Activated T-cell treated with anti-CD3 and anti-CD28 coated beads for 4 hours (primary cell): ENCODE data around the gene TRPM2.
"Not testable (repeated sequence)": the region's sequence is repeated elsewhere in the genome, so short reads cannot be mapped to it uniquely, and the experiment has no call there.

Source experiments
- DNase-seq: peaks from one replicate; pipeline ENCODE4 v3.0.0-alpha.2; 2020

Gene TRPM2

DNA sequence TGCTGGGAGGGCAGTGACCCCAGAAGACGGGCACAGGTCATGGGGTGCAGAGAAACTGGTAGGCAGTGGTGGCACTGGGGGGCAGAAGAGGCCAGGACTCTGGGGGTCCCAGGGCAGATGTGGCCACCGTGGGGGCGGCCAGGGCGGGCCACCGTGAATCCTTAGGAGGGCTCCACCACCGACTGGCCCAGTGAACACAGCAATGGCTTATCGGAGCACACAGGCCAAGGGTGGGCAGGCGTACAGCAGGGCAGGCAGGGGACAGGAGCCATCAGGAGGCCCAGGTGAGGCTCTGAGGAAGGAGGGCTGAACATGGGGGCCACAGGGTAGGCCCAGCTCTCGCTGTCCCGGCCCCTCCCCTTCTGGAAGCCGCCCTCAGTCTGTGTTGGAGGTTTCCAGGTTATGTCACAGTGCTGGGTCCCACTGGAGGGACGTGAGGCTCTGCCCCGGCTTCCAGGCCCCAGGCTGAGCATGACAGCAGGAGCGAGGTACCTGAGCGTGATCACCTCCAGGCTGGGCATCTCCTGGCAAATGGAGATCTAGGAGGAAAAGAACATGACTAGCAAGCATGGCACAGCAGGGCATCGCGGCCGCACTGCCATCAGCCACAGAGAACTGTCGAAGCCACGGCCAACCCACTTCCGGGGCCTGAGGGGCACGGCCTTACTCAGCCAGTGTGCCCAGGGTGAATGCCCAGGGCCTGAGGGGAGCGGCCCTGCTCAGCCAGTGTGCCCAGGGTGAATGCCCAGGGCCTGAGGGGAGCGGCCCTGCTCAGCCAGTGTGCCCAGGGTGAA lies 18.0 kb upstream of the TRPM2 start:
- no peak for DNase-seq

DNA sequence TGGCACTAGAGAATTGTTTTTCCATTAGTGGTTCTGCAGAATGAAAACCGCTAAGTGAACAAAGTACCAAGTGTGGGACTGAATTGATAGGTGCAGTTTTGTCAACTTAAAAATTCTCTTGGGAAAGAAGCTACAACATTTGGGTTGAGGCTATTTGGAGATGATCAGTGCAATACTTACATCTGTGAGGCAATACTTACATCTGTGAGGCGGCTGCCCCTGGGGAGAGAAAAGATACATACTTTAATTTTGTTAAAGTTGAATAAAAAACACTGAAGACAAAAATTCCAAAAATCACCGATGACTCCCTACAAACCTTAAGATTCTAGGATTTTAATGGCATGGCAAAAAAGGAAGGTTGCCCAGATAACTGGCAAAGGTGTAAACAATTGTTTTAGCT lies 16.0 kb upstream of the TRPM2 start:
- DNase-seq = no peak

DNA sequence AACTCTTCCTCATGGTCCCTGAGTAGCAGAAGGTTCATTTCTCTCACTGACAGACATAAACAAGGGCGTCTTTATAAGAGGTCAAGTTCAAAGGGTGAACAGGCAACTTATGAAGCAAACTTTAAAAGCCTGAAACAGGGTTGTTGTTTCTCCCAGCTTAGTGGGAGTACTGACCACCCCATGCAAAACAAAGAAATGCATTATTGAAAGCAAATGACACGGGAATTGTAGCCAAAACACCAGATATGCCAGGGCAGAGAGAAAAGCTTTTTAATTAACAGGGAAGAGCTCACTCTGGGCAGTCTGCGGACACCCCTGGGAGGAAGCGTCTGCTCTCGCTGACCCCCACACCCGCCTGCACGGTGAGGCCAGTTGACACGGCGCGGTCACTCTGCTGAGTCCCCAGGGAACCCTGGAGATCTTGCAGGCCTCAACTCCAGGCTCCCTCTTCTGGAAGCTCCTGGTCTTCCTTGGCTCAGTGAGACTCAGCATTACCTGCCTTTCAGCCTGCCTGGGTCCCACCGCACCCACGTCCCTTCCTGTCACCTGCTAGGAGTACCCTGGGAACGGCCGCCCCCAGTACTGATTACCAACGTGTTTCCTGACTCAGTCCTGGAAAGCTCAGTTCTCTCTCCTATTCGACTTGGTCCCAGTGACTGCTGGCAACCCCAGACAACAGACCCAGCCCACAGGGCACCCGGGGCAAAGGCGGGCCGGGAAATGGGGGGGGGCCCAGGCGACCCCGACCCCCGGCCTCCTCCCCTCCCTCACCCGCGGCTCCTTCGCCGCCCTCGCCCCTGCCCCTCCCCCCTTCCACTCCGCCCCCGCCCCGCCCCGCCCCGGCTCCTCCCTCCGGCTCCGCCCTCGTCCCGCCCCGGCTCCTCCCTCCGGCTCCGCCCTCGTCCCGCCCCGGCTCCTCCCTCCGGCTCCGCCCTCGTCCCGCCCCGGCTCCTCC lies 15.2 kb upstream of the TRPM2 start:
- DNase-seq = no peak

DNA sequence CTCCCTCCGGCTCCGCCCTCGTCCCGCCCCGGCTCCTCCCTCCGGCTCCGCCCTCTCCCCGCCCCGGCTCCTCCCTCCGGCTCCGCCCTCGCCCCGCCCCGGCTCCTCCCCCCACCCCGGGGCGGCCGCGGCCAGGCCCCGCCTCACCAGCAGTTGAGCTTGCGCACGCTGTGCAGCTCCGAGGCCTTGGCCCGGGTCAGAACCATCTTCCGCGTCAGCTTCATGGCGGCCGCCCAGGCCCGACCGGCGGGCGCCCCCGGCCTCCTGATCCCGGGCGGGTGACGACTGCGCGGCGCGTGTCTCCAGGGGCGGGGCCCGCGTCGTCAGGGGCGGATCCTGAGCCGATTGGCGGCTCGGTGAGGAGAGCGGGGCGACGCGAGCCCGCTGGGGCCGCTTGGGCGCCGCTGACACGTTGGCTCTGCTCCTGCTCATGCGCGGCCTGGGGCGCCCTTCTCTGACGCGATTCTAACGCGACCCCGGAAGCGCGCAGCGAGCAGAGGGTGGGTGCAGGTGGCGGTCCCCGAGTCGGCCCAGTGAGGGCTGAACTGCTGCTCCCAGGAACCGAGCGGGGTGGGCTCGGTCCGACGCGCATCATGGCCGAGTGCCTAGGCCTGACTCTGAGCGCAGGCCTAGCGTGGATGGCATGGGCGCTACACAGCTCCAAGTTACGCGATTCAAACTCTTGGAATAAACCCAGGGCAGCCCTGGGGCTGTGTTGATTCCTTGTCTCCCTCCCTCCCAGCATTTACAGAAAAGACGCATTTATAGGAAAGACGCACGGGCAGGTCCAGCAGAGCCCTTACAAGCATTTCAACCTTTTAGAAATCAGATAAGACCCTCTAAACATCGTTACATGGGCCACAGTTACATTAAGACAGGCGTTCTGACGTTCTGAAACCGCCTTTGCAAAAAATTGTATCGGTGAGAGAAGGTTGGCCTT lies 14.2 kb upstream of the TRPM2 start, which contains the start of gene CFAP410:
TSS of gene CFAP410 (minus strand) at position 420 of the 940 bp plus-strand sequence. CDS start at position 224, 196 bp downstream.
- DNase-seq = peak; percentile 92

DNA sequence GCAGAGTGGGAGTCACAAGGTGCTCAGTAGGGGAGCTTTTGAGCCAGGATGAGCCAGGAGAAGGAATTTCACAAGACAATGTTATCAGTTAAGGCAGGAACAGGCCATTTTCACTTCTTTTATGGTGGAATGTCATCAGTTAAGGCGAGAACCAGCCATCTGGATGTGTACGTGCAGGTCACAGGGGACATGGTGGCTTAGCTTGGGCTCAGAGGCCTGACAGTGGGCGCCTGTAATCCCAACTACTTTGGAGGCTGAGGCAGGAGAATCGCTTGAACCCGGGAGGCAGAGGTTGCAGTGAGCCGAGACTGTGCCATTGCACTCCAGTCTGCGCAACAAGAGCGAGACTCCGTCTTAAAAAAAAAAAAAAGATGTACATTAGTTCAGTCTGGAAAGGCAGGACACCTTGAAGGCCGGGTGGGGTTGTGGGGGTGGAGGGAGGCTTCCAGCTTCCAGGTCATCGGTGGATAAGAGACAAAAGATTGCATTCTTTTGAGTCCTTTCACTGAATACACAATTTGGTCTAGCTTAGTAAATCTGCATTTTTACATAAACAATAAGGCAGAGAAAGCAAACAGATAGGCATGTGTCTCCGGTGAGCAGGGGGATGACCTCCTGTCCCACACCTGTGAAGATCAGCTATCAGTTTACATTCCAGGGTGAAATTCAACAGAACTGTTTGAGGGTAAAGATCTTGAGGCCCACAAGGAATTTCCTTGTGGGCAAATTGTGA lies 11.5 kb upstream of the TRPM2 start:
- DNase-seq = not testable (repeated sequence)

DNA sequence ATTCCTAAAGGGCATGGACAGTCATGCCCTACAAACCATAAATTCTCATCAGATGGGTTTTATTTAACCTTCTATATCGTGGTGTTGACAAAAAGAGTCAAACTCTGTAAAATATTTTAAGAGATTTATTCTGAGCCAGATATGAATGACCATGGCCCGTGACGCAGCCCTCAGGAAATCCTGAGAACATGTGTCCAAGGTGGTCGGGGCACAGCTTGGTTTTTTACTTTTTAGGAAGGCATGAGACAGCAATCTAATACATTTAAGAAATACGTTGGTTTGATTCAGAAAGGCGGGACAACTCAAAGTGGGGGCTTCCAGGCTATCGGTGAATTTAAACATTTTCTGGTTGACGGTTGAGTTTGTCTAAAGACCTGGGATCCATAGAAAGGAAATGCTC lies 10.4 kb upstream of the TRPM2 start:
- DNase-seq = not testable (repeated sequence)

DNA sequence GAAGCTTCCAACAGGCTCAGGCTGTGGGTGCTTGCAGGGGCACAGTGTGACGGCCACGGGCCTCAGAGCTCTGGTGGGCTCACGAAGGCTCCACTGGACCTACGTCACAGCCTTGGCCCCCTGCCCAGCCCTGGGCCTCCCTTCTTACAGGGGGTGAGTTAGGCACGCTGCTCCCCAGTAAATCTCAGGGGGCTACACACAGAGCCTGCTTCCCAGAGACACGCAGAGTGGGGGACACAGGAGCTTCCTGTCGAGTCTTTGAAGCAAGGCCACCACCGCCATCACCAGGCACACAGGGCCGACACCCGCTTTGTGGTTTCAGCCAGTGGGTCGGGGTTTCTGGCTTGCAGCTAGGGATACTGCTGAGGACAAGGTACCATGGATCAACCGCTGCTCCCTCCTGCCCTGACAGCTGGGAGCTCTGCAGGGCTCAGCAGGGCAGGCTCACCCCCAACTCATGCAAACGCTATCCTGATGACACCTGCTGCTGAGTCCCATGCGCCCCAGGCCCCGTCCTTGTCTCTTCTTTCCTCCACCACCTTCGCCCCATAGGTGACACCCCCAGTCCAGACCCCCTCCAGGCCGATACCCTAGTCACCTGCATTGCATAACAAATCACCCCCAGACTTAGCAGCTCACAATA lies 8.8 kb upstream of the TRPM2 start:
- DNase-seq = no peak

DNA sequence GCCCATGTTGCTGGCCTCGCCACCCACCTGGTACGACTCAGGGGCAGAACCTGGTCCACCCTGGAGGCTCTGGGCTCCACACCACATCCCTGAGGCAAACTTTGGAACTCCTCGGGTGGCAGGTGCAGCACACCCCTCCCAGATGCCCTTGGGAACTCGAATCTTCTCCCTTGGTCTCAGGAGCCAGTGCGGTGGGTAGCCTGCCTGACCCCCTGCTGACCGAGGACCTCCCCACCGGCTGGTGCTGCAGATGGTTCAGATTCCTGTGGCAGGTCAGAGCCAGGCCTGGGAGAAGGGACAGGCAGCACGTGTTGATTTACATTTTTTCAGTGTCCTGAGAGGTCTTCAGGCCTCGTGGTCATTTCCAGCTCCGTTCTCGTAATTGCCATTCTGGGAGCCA lies 7.9 kb upstream of the TRPM2 start:
- no peak for DNase-seq

DNA sequence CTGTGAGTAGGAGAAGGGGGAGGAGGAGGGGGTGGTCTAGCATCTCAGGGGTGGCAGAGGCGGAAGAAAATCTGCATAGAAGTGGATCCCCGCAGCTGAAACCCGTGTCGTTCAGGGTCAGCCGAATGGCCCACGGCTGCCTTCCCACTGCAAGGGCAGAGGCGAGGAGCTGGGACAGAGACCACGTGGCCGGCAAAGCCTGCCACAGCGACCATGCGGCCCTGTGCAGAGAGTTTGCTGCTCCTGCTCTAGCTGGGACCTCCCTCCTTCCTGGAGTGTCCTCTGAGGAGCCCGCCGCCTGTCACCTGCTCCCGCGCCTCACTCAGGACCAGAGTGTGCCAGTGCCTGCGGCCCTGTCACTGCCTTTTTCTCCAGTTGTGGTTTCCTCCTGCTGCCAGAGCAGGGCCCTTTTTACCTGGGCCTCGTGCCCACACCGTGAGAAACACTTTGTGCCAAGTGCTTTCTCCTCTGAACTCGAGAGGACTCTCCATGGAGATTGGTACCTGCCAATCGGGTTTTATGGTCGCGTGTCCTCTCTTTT lies 5.4 kb upstream of the TRPM2 start:
- no peak for DNase-seq

DNA sequence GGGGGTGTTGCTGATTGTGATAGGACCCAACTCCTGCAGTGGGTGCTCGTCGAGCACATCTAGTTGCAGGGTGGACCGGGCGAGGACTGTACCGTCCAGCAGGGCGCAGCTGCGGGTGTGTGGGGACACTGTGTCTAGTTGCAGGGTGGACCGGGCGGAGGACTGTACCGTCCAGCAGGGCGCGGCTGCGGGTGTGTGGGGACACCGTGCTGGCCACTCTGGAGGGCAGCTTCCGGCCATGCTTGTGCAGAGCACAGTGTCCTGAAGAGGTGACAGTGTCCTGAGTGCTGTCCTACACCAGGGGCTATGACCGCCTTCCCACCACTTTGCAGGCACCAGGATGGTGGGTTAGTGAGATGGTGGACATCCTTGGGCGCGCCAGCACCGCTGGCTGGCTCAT lies 4.6 kb upstream of the TRPM2 start:
- no peak for DNase-seq

DNA sequence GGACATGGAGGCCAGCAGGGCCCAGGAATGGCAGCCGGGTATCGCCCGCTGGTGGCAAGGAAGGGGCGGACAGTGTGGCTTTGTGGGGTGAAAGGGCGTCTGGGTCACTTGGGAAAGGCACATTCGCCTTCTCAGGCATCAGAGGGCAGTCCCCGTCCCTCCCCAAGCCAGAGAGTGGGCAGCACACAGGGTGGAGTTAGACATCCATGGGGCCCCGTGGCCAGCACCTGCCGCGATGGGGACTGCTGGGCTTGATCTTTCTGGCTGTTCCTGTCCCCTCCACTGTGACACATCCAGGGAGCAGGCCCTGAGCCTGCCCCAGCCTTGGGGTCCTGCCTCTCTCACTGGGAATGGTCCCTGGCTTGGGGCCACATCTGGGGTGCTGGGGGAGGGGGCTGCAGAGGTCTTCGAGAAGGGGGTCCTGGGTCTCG lies 4.0 kb upstream of the TRPM2 start:
- no peak for DNase-seq

DNA sequence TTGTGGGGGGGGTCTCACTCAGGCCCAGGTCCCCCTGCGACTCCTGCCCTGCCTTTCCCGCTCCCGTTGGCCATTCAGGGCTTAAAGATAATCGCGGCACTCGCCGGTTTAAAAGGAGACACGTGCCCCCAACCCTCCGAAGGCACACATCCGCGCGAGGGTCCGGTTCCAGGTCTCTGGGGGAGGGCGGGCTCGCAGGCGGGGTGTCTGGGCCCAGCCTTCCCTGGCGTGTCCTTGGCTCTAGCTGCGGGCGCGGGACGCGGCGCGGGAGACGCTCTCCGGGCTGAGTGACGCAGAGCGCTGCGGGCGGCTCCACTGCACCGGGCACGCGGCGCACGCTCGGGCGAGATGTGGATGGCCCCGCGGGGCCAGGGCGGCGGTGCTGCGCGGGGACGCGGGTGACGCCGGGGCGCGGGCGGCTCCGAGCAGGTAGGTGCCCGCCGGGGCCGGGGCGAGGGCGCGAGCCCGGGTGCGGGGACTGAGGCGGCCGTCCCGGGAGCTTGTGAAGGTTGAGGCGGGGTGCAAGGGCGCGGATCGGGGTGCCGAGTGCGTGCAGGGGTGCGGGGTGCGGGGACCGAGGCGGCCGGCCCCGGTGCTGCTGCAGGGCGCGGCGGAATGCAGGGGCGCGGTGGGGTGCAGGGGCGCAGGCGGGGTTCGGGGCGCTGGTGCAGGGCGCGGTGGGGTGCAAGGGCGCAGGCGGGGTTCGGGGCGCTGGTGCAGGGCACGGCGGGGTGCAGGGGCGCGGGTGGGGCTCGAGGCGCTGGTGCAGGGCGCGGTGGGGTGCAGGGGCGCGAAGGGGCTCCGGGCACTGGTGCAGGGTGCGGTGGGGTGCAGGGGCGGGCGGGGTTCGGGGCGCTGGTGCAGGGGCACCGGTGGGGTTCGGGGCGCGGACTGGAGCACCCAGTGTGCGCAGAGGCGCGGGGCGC lies 3.3 kb upstream of the TRPM2 start:
- DNase-seq = no peak

DNA sequence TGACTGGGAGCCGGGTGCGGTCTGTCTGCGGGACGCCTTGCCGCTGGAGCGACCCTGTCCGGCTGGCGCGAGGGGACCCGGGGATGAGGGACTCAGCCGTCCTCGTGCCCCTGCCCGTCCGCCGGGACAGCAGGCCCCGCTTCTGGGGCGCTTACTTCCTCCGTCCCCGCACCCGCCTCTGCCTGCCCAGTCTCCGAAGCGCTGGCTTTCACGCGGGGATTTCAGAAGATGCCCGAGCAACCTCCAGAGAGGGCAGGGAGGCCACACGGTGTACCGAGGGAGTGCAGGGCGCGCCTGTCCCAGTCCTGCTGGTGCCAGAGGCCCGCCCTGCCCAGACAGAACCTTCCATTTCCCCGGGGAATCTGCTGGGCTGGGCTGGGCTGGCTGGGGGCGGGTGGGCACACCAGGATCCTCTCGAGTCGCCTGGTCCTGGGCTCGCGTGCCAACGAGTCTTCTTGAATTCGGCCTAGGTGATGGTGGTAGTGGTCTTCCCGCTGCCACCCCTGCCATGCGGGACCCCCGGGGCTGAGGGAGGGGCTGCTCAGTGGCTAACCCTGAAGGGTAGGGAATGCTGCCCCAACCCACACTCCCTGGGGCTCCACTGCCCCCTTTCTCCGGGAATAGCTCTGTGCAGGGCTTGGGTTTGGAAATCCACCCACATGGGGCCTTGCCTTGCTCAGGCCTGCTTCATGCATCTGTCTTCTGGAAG lies 2.5 kb upstream of the TRPM2 start:
- no peak for DNase-seq

DNA sequence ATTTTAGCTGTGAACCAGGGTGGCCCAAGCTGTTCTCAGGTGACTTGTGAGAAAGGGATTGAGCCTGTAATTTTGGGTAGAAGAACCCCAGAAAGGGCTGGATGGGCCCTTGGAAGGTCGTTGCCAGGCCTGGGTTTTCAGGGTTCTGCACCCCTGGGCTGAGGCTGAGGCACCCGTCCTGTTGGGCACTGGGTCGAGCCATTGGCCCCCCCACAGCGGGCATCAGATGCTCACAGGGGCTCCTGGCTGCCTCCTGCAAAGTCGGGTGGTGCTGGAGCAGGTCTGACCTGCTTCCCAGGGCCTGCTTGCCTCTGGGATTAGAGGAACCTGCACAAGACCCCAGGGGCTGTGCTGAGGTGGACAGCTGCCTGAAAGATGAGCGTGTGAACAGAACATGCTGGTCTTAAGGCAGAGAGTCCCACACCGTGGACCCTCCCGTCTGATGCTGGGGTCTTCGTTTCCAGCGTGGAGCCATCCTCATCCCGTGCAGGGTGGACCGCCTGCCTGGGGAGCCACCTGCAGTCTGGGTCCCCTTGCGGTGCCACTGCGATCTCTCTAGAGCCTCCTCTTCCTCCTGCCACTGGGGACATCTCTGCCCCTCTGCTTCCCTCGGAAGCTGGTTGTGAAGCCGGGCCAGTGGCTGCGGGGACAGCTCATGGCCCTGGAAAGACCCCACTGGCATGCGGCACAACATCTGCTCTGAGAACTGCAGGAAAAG lies 1.7 kb upstream of the TRPM2 start:
- DNase-seq = no peak

DNA sequence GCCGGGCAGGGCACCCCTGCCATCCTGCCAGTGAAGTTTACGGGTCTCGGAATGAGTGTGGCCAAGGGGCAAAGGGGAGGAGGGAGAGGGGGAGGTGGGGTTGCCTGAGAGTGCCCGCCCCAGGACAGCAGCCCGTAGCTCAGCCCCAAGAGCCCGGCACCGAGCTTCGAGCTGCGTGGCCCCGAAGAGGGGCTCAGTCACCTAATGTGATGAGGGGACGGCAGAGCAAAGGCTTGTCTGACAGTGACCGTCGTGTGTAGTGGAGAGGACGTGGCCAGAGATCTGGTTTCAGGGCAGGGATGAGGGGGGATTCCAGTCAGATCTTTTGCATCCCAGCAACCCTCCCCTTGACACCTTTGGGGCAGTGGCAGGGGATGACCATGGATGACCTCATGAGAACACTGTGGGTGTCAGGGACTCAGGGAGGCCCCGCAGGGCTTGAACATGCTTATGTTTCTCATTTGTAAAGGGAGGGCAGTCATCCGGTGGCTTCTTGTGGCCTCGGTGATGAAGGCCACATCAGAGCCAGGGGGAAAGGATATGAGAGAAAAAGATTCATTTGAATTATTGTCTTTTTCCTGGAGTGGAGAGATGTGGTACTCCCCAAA lies 1.1 kb upstream of the TRPM2 start:
- no peak for DNase-seq

DNA sequence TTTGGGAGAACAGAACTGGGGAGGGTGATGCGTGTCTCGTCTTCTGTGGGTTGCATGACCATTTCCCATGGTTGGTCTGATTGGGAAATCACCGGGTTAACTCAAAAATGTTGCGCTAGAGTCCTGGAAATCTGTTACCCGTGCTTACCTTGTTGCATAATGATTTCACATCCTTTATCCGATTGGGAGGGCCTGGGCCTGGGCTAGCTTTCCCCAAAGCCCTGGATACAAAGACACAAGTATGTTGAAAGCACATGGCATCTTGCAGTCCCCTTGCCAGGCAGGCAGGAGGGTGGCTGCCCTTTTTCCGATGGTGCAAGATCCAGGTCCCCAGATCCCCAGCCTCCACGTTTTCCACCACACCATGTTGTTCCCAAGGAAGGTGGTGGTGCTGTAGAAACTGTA lies 582 bp downstream of the TRPM2 start:
- no peak for DNase-seq

DNA sequence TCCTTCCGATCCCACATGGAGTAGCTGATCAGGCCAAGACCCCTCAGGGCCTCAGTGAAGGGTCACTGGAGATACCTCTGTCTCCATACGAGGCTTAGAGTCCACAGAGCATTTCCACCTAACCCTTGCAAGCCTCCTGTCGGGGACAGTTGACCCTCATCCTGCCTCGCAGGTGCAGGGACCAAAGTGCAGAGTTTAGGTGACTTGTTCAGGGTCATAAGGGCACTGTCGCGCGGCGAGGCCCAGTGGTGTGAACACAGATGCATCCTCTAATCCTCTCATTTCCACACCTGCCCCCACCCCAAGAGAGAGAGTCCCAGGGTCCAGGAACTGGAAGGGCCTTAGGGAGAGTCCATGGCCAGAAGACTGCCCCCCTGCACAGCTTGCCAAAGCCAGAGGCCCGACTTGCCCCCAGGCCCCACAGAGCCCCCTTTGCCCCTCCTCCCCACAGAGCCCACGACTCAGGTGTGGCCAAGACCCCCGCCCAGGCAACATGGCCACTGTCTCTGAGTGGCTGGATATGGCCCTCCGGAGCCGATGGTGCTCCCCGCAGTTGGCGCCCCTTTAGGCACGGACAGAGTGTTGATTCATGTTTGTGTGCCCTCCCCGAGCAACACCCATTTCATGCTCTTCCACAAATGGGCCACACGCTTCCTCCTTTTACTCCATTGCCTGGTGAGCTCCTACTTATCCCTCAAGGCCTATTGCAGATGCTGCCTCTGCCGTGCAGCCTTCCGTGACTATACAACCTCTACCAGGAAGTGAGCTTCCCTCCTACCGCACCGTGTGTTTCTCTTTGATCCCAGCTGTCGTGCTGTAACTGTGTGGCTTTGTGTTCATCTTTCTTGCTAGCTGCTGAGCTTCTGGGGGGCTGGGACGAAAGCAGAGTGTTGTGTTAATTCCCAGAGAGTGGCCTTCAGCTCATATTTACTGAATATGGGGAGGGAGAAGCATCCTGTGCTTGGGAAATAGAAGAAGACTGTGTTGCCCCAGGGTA lies 1.7 kb downstream of the TRPM2 start:
- no peak for DNase-seq
